H9 (cell line): ENCODE data around the gene SH2B2. TPM values are rescaled to one million over a fixed set of nuclear protein-coding genes. Genes with fewer than 3 reads are reported as not detected.

Experiments used
- DNase-seq: peaks from one replicate; pipeline ENCODE4 v3.0.0-alpha.2; 2017
- H2AFZ ChIP-seq: one replicate; pipeline ENCODE4 v1.6.1; 2013; ENCODE audit warnings: mild to moderate bottlenecking, low read length, control low read depth, moderate library complexity
- H2AK5ac ChIP-seq: 2 replicates; pipeline ENCODE4 v1.6.1; 2013; ENCODE audit warnings: low read length, control low read depth, mixed read lengths; ENCODE audit not compliant: insufficient read length
- H2BK120ac ChIP-seq: one replicate; pipeline ENCODE4 v1.6.1; 2013; ENCODE audit warnings: low read depth, mild to moderate bottlenecking, low read length, control low read depth, inconsistent platforms; ENCODE audit not compliant: poor library complexity, severe bottlenecking
- H2BK12ac ChIP-seq: 2 replicates; pipeline ENCODE4 v1.6.1; 2013; ENCODE audit warnings: low read length, control low read depth, mixed read lengths, low read depth; ENCODE audit not compliant: insufficient read length
- H2BK15ac ChIP-seq: 2 replicates; pipeline ENCODE4 v1.6.1; 2013; ENCODE audit warnings: low read depth, low read length, control low read depth
- H2BK20ac ChIP-seq: one replicate; pipeline ENCODE4 v1.6.1; 2013; ENCODE audit warnings: low read depth, mild to moderate bottlenecking, low read length, control low read depth, inconsistent platforms; ENCODE audit not compliant: poor library complexity, severe bottlenecking
- H2BK5ac ChIP-seq: 2 replicates; pipeline ENCODE4 v1.6.1; 2013; ENCODE audit warnings: low read length, control low read depth, mixed read lengths; ENCODE audit not compliant: insufficient read length
- H3K14ac ChIP-seq: 2 replicates; pipeline ENCODE4 v1.6.1; 2013; ENCODE audit warnings: low read length, control low read depth; ENCODE audit not compliant: insufficient read depth
- H3K18ac ChIP-seq: 2 replicates; pipeline ENCODE4 v1.6.1; 2013; ENCODE audit warnings: low read depth, mild to moderate bottlenecking, mixed read lengths, low read length, control low read depth; ENCODE audit not compliant: insufficient read length
- H3K23ac ChIP-seq: 2 replicates; pipeline ENCODE4 v1.6.1; 2013; ENCODE audit warnings: low read length, control low read depth, mixed read lengths, low read depth; ENCODE audit not compliant: insufficient read length
- H3K23me2 ChIP-seq: 2 replicates; pipeline ENCODE4 v1.6.1; 2013; ENCODE audit warnings: low read depth, mild to moderate bottlenecking, mixed read lengths, low read length, control low read depth; ENCODE audit not compliant: insufficient read length, poor library complexity, severe bottlenecking
- H3K27ac ChIP-seq: 2 replicates; pipeline ENCODE4 v1.5.1; 2013; ENCODE audit warnings: low read length, control low read depth, mixed read lengths, low read depth; ENCODE audit not compliant: insufficient read length
- H3K27me3 ChIP-seq: 2 replicates; pipeline ENCODE4 v1.6.1; 2013; ENCODE audit warnings: low read length, control low read depth, inconsistent platforms; ENCODE audit not compliant: insufficient read depth
- H3K4ac ChIP-seq: 2 replicates; pipeline ENCODE4 v1.6.1; 2013; ENCODE audit warnings: low read depth, mild to moderate bottlenecking, control low read depth, inconsistent platforms, low read length, moderate library complexity
- H3K4me1 ChIP-seq: 2 replicates; pipeline ENCODE4 v1.6.1; 2013; ENCODE audit warnings: low read length, control low read depth, inconsistent platforms; ENCODE audit not compliant: insufficient read depth
- H3K4me2 ChIP-seq: 2 replicates; pipeline ENCODE4 v1.6.1; 2013; ENCODE audit warnings: low read length, control low read depth, mixed read lengths; ENCODE audit not compliant: insufficient read length, insufficient read depth
- H3K56ac ChIP-seq: 2 replicates; pipeline ENCODE4 v1.6.1; 2013; ENCODE audit warnings: low read depth, mild to moderate bottlenecking, mixed read lengths, low read length, control low read depth; ENCODE audit not compliant: insufficient read length
- H3K79me1 ChIP-seq: 2 replicates; pipeline ENCODE4 v1.6.1; 2013; ENCODE audit warnings: low read depth, mild to moderate bottlenecking, moderate library complexity, low read length, control low read depth, inconsistent platforms; ENCODE audit not compliant: insufficient read depth, poor library complexity, severe bottlenecking
- H3K79me2 ChIP-seq: 2 replicates; pipeline ENCODE4 v1.6.1; 2013; ENCODE audit warnings: low read length, control low read depth, inconsistent platforms; ENCODE audit not compliant: insufficient read depth
- H3K9ac ChIP-seq: 2 replicates; pipeline ENCODE4 v1.6.1; 2013; ENCODE audit warnings: low read length, control low read depth, mixed read lengths; ENCODE audit not compliant: insufficient read length; ENCODE audit errors: extremely low read depth
- H3K9me3 ChIP-seq: one replicate; pipeline ENCODE4 v1.6.1; 2013; ENCODE audit warnings: low read depth, low read length, inconsistent platforms; ENCODE audit not compliant: control insufficient read depth
- H3T11ph ChIP-seq: one replicate; pipeline ENCODE4 v1.6.1; 2013; ENCODE audit warnings: mild to moderate bottlenecking, low read length, control low read depth, inconsistent platforms
- H4K20me1 ChIP-seq: one replicate; pipeline ENCODE4 v1.6.1; 2013; ENCODE audit not compliant: control insufficient read depth, insufficient read length, insufficient read depth
- H4K5ac ChIP-seq: 2 replicates; pipeline ENCODE4 v1.6.1; 2013; ENCODE audit warnings: low read depth, mild to moderate bottlenecking, mixed read lengths, low read length, control low read depth; ENCODE audit not compliant: insufficient read length
- H4K8ac ChIP-seq: replicated peaks from 2 replicates; pipeline ENCODE4 v1.6.1; 2013; ENCODE audit warnings: low read length, control low read depth, mixed read lengths, low read depth; ENCODE audit not compliant: insufficient read length
- H4K91ac ChIP-seq: 2 replicates; pipeline ENCODE4 v1.6.1; 2013; ENCODE audit warnings: low read depth, mild to moderate bottlenecking, moderate library complexity, mixed read lengths, low read length, control low read depth; ENCODE audit not compliant: insufficient read length
- H3K27ac Mint-ChIP-seq, 3 experiments: 2 replicates in 2 of 3; 3 replicates in 1 of 3; pipeline ENCODE4 v1.8.0; 2020 to 2021; ENCODE audit warnings: mixed read lengths in 3 of 3, mild to moderate bottlenecking in 1 of 3, moderate library complexity in 1 of 3
- H3K27me3 Mint-ChIP-seq: 2 replicates; pipeline ENCODE4 v1.8.0; 2021; ENCODE audit warnings: low read depth, mild to moderate bottlenecking, moderate library complexity, mixed read lengths
- H3K36me3 Mint-ChIP-seq, 3 experiments: 2 replicates in 2 of 3; 3 replicates in 1 of 3; pipeline ENCODE4 v1.8.0; 2020 to 2021; ENCODE audit warnings: low read depth in 3 of 3, mixed read lengths in 3 of 3; ENCODE audit not compliant: insufficient read depth in 1 of 3
- H3K4me1 Mint-ChIP-seq, 2 experiments: 2 replicates each; pipeline ENCODE4 v1.8.0; 2020; ENCODE audit warnings: mixed read lengths in 2 of 2
- H3K4me3 Mint-ChIP-seq, 2 experiments: 2 replicates in 1 of 2; 3 replicates in 1 of 2; pipeline ENCODE4 v1.8.0; 2020 to 2021; ENCODE audit warnings: mild to moderate bottlenecking in 2 of 2, mixed read lengths in 2 of 2, moderate library complexity in 1 of 2
- H3K9me3 Mint-ChIP-seq, 2 experiments: 2 replicates in 1 of 2; 3 replicates in 1 of 2; pipeline ENCODE4 v1.8.0; 2020; ENCODE audit warnings: mild to moderate bottlenecking in 2 of 2, mixed read lengths in 2 of 2, moderate library complexity in 1 of 2
- CTCF ChIP-seq: fragments of 200-600 bp; sonication (generic); conservative IDR thresholded peaks from 3 replicates; pipeline ENCODE4 v1.8.0; 2021; ENCODE audit warnings: antibody characterized with exemption, mild to moderate bottlenecking
- WGBS: extraction: QIAGEN DNeasy Blood & Tissue Kit; methylation state at CpG from one replicate; pipeline ENCODE4 v1.1.7; 2013; ENCODE audit warnings: missing lambda C conversion rate, low lambda C conversion rate, mixed read lengths; ENCODE audit not compliant: insufficient read length; ENCODE audit errors: extremely low coverage; 5-methylcytosine and 5-hydroxymethylcytosine counted together
- total RNA-seq: library from RNA; stranded (reverse); gene quantifications from 2 replicates; pipeline ENCODE4 v1.2.1, GENCODE V29; 2021

Gene SH2B2
- total RNA-seq, 1 experiment from 2014 or later: 10.4 TPM

GRCh38 chr7:102296514-102296913 is 9.8 kb downstream of the SH2B2 start:
- no peak overlapping the region for H3K14ac ChIP-seq
- no peak overlapping the region for H2BK12ac ChIP-seq
- H3K27me3 Mint-ChIP-seq: peaks cover 14% of the 10 kb centered on the region
- H3K4me2 ChIP-seq: no peak overlapping the region
- no peaks in the 10 kb centered on the region for H3K9me3 Mint-ChIP-seq
- no peak overlapping the region for H3K4ac ChIP-seq
- H3K4me1 ChIP-seq: no peaks in the 10 kb centered on the region
- H3K4me3 Mint-ChIP-seq: no peak overlapping the region
- no peak overlapping the region for H3K23ac ChIP-seq
- no peak overlapping the region for H2BK120ac ChIP-seq
- no peak overlapping the region for H3T11ph ChIP-seq
- no peak overlapping the region for H3K27ac Mint-ChIP-seq
- H3K4me1 Mint-ChIP-seq: peaks cover 25 to 45% of the 10 kb centered on the region in 2 experiments
- no peak overlapping the region for H4K5ac ChIP-seq
- H4K91ac ChIP-seq: no peak overlapping the region
- no peak overlapping the region for H3K56ac ChIP-seq
- no CpG with 5 or more reads among the region's 7 CpGs for WGBS
- no peak for DNase-seq
- TF ChIP-seq CTCF: no peak
- H2BK15ac ChIP-seq: no peak overlapping the region
- H3K9me3 ChIP-seq: no peaks in the 10 kb centered on the region
- H3K9ac ChIP-seq: no peak overlapping the region
- no peaks in the 10 kb centered on the region for H3K79me1 ChIP-seq
- H4K8ac ChIP-seq: no peak overlapping the region
- H2BK20ac ChIP-seq: no peak overlapping the region
- no peak overlapping the region for H2AFZ ChIP-seq
- no peaks in the 10 kb centered on the region; a peak in 1 of 7 replicates for H3K36me3 Mint-ChIP-seq
- H3K23me2 ChIP-seq: peaks cover 3% of the 10 kb centered on the region
- no peaks in the 10 kb centered on the region for H3K27me3 ChIP-seq
- no peaks in the 10 kb centered on the region for H3K79me2 ChIP-seq
- H2AK5ac ChIP-seq: no peak overlapping the region
- H4K20me1 ChIP-seq: peaks cover 2% of the 10 kb centered on the region
- H2BK5ac ChIP-seq: no peak overlapping the region
- H3K27ac ChIP-seq: no peak overlapping the region
- H3K18ac ChIP-seq: no peak overlapping the region
